Testis (tissue), 2 donors: ENCODE measurements around the gene CCDC201.

Source experiments
- POLR2A ChIP-seq: fragments of 450-650 bp; IDR thresholded peaks from one replicate; pipeline ENCODE4 v1.6.1; 2017; ENCODE audit warnings: antibody characterized with exemption, mild to moderate bottlenecking, moderate library complexity
- TF ChIP-seq, protein P1 (sequence below), 3 experiments: fragments of 450-650 bp in 2 of 3; fragments of 200-600 bp in 1 of 3; sonication (generic) in 1 of 3; IDR thresholded peaks; one replicate each; pipeline ENCODE4 v1.5.1; 2016 to 2019; ENCODE audit warnings: antibody characterized with exemption in 3 of 3, mild to moderate bottlenecking in 2 of 3, moderate library complexity in 1 of 3

DNA sequence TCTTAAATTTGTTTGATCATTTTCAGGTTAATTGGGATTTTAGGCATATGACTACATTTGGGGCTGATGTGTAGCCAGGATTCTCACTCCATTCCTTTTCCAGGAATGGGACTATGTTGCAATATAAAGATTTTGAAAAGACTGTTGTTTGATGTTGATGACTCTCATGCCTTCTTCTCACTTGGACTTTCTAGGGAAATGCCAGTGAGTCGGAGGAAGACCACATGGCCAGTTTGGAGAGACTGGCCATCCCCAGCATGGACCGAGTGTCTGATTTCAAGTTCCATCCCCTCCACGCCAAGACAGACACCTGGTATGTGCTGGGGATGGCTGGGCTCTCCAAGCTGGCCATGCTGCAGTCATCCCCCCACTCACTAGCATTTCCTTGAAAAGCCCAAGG lies 42.7 kb upstream of the CCDC201 start:
- TF ChIP-seq, protein P1, sequence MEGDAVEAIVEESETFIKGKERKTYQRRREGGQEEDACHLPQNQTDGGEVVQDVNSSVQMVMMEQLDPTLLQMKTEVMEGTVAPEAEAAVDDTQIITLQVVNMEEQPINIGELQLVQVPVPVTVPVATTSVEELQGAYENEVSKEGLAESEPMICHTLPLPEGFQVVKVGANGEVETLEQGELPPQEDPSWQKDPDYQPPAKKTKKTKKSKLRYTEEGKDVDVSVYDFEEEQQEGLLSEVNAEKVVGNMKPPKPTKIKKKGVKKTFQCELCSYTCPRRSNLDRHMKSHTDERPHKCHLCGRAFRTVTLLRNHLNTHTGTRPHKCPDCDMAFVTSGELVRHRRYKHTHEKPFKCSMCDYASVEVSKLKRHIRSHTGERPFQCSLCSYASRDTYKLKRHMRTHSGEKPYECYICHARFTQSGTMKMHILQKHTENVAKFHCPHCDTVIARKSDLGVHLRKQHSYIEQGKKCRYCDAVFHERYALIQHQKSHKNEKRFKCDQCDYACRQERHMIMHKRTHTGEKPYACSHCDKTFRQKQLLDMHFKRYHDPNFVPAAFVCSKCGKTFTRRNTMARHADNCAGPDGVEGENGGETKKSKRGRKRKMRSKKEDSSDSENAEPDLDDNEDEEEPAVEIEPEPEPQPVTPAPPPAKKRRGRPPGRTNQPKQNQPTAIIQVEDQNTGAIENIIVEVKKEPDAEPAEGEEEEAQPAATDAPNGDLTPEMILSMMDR (IDR thresholded peaks at IDR 0.05): no peak
- TF ChIP-seq POLR2A: no peak
